ENCODE data around the gene PRKCE.

- TF ChIP-seq CTCF (IDR thresholded peaks at IDR 0.05; ENCODE audit: poor library complexity), result no peak
- TF ChIP-seq EZH2 (IDR thresholded peaks at IDR 0.05; ENCODE audit: borderline replicate concordance), result no peak
These were observed 483.9 kb downstream of the PRKCE start for GRCh38 chr2:46135228-46135855.
